Brain microvascular endothelial cell (primary cell): ENCODE measurements around the gene RYR2.

Experiments
- DNase-seq: peaks from one replicate; pipeline ENCODE4 v3.0.0-alpha.2; 2020
- H3K27ac ChIP-seq: fragments of 250-450 bp; sonication (Bioruptor Pico); 2 replicates; pipeline ENCODE4 v1.5.1; 2020; ENCODE audit warnings: mild to moderate bottlenecking, moderate library complexity
- H3K27me3 ChIP-seq: fragments of 250-450 bp; sonication (Bioruptor Pico); replicated peaks from 2 replicates; pipeline ENCODE4 v1.5.1; 2020; ENCODE audit warnings: mild to moderate bottlenecking
- H3K36me3 ChIP-seq: fragments of 250-450 bp; sonication (Bioruptor Pico); replicated peaks from 2 replicates; pipeline ENCODE4 v1.5.1; 2020; ENCODE audit warnings: mild to moderate bottlenecking
- H3K4me3 ChIP-seq: 2 replicates; pipeline ENCODE4 v1.5.1; 2011; ENCODE audit warnings: low read depth, mild to moderate bottlenecking, control low read depth, low read length, moderate library complexity
- in situ Hi-C: cut with HindIII; loops from 2 replicates; pipeline ENCODE4 v1.10.0; 2017; ENCODE audit warnings: low sequenced_read_pairs, low pct_ligation_motif_present
- TF ChIP-seq, protein P1 (sequence below): IDR thresholded peaks from 2 replicates; pipeline ENCODE4 v1.5.1; 2011; ENCODE audit warnings: low read depth, mild to moderate bottlenecking, moderate library complexity, low read length, control low read depth, inconsistent platforms; ENCODE audit errors: missing control alignments

The RYR2 gene

DNA sequence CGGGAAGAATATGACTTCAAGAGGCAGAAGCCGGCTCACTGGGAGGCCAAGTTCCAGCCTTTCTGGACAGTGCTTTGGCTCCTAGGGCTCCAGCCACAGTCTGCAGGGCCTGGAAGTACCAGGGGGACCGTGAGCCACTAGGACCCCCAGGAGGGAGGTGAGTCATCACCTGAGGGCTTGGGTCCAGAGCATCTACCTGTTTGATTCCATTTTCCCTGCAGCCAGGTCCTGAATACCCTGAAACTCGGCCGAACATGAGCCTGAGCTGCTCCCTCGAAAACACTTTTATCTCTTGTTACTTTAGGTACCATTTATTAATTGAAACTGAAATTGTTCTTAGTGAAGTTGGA is 164.1 kb downstream of the RYR2 start:
- Histone ChIP-seq H3K27me3 (no peaks in the 10 kb centered on the region), H3K36me3 (no peaks in the 10 kb centered on the region), H3K27ac (no peak overlapping the region), H3K4me3 (no peak overlapping the region)
- no peak for DNase-seq
- in situ Hi-C loops = no loop called here
- TF ChIP-seq, protein P1, sequence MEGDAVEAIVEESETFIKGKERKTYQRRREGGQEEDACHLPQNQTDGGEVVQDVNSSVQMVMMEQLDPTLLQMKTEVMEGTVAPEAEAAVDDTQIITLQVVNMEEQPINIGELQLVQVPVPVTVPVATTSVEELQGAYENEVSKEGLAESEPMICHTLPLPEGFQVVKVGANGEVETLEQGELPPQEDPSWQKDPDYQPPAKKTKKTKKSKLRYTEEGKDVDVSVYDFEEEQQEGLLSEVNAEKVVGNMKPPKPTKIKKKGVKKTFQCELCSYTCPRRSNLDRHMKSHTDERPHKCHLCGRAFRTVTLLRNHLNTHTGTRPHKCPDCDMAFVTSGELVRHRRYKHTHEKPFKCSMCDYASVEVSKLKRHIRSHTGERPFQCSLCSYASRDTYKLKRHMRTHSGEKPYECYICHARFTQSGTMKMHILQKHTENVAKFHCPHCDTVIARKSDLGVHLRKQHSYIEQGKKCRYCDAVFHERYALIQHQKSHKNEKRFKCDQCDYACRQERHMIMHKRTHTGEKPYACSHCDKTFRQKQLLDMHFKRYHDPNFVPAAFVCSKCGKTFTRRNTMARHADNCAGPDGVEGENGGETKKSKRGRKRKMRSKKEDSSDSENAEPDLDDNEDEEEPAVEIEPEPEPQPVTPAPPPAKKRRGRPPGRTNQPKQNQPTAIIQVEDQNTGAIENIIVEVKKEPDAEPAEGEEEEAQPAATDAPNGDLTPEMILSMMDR = no peak

DNA sequence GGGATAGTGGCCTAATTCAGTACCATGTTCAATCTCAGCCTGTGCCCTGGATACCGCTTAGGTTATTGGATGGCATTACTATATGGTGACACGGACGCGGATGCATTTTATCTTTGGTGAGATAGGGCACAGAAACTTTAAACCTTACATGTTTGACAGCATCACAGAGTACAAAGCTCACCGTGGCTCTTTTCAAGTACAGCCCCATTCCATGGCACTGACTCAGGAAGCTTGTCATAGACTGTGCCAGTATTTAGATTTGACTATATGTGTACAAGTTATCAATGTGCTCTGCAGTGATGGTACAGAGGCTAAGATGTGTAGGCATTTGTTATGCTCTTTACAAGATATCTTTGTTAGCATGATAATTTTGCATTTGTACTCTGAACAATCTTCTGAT is 169.0 kb downstream of the RYR2 start:
- H3K36me3 ChIP-seq = no peaks in the 10 kb centered on the region
- no peaks in the 10 kb centered on the region for H3K27me3 ChIP-seq
- no peak overlapping the region for H3K27ac ChIP-seq
- DNase-seq = no peak
- in situ Hi-C loops = no loop called here
- H3K4me3 ChIP-seq = no peak overlapping the region
- TF ChIP-seq, protein P1 = no peak

DNA sequence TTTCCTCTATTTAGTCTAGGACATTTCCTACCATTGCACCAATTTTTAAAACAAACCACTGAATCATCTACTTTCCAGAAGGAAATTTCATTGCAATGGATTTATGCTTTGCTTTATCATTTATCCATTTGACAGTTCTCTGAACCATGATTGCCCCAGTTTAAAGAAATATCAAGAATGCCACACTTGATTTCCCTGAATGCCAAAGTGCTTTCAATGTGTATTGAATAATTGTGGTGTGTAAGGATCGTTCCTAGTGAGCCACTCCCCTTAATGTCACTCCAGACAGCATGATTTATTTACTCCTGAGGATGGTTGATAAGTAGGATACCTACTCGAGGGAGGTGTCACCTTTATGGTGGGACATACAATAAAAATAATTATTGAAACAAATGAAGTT is 169.6 kb downstream of the RYR2 start:
- DNase-seq = no peak
- Histone ChIP-seq H3K4me3 (no peak overlapping the region), H3K36me3 (no peaks in the 10 kb centered on the region), H3K27ac (no peak overlapping the region), H3K27me3 (no peaks in the 10 kb centered on the region)
- in situ Hi-C loops = no loop called here
- TF ChIP-seq, protein P1 = no peak

DNA sequence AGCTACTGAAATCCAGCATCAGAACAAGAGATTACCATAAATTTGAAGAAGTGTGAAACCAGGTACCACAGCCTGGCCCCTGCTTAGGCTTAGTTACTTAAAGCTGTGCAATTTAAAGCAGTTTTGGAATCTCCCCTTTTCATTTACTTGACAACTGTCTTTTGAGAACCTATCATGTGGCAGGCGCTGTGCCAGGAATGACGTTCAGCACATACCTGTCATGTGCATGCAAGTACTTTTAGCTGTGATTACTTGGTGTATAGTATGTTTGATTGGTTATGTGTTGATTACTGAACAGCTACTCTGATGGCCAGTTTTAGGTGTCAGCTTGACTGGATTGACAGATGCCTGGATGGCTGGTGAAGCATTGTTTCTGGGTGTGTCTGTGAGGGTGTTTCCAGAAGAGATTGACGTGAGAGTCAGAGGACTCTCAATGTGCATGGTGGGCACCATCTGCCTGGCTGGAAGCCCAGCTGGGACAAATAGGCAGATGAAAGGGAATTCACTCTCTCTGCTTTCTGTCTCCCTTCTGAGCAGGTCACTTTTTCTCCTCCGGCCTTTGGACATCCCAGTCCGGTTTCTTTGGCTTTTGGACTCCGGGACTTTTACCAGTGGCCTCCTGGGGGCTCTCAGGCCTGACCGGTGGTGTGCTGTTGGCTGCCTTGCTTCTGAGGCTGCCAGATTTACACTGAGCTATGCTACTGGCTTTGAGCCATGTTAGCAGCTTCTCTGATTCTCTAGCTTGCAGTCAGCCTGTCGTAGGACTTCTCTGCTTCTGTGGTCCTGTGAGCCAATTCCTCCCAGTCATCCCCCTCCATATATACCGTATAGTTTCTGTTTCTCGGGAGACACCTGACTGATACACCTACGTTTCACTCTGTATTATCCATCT is 178.0 kb downstream of the RYR2 start:
- Histone ChIP-seq H3K4me3 (no peak overlapping the region), H3K27me3 (no peaks in the 10 kb centered on the region), H3K36me3 (no peaks in the 10 kb centered on the region), H3K27ac (no peak overlapping the region)
- TF ChIP-seq, protein P1 = no peak
- DNase-seq = no peak
- in situ Hi-C loops = no loop called here

DNA sequence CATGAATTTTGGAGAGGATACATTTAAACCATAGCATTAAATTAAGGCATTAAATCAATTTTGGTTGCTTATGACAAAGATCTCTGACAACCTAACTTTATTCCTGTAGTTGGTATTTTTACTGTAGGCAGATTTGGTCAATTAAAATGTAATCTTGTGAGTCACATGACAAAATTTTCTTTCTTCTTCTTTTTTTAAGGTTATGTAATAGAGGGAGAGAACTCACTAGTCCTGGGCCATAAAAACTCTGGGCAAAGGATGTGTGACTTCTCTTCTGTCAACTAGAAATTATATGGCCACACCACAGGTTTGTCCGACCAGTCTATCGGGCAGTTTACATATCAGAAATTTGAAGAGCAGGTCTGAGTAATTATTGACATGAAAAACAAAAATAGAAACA is 181.4 kb downstream of the RYR2 start:
- DNase-seq = no peak
- TF ChIP-seq, protein P1 = no peak
- H3K36me3 ChIP-seq = no peaks in the 10 kb centered on the region
- H3K27ac ChIP-seq = no peak overlapping the region
- no peaks in the 10 kb centered on the region for H3K27me3 ChIP-seq
- H3K4me3 ChIP-seq = no peak overlapping the region
- in situ Hi-C loops = no loop called here
